Mesodermal cell (in vitro differentiated cells): Measurements from ENCODE around the gene SLC31A1.
"Not testable (repeated sequence)": the region's sequence is repeated elsewhere in the genome, so short reads cannot be mapped to it uniquely, and the experiment has no call there.

Experiments
- H3K27ac ChIP-seq: 2 replicates; pipeline ENCODE4 v1.7.0; 2013; ENCODE audit warnings: mild to moderate bottlenecking, low read depth, low read length, moderate library complexity; ENCODE audit not compliant: severe bottlenecking
- H3K36me3 ChIP-seq: 2 replicates; pipeline ENCODE4 v1.7.1; 2013; ENCODE audit warnings: mild to moderate bottlenecking, low read length, moderate library complexity; ENCODE audit not compliant: control insufficient read depth, insufficient read depth
- H3K4me1 ChIP-seq: one replicate; pipeline ENCODE4 v1.7.1; 2013; ENCODE audit warnings: mild to moderate bottlenecking, low read length; ENCODE audit not compliant: insufficient read depth, control insufficient read depth, poor library complexity, severe bottlenecking
- H3K4me3 ChIP-seq: 2 replicates; pipeline ENCODE4 v1.7.0; 2013; ENCODE audit warnings: low read length, control low read depth, mild to moderate bottlenecking; ENCODE audit not compliant: insufficient read depth, poor library complexity, severe bottlenecking; ENCODE audit errors: extremely low read depth
- H3K9me3 ChIP-seq: 2 replicates; pipeline ENCODE4 v1.7.1; 2013; ENCODE audit warnings: mild to moderate bottlenecking, low read length, moderate library complexity; ENCODE audit not compliant: control insufficient read depth
- WGBS, 2 experiments: methylation state at CpG; one replicate each; pipeline ENCODE4 v1.1.5; 2013; ENCODE audit warnings: missing lambda C conversion rate in 2 of 2; ENCODE audit not compliant: insufficient coverage in 2 of 2; 5-methylcytosine and 5-hydroxymethylcytosine counted together

Gene SLC31A1

DNA sequence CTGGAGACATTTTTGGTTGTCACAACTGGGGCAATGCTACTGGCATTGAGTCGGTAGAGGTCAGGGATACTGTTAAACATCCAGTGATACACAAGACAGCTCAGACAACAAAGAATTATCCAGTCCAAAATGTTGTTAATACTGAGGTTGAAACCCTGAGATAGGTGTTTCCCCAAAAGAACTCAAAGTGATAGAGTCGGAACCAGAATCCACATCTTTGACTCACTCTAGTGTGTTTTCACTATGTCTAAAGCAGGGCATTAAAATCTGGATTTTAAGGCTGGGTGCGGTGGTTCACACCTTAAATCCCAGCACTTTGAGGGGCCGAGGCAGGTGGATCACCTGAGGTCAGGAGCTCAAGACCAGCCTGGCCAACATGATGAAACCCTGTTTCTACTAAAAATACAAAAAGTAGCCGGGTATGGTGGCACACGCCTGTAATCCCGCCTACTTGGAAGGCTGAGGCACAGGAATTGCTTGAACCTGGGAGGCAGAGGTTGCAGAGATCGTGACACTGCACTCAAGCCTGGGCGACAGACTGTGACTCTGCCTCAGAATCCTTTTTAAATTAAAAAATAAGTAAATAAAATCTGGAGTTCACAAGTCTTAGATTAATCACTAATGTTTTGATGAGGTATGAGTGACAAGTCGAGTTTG is 17.0 kb downstream of the SLC31A1 start:
- Histone ChIP-seq H3K27ac (no peak overlapping the region), H3K4me1 (no peaks in the 10 kb centered on the region), H3K9me3 (no peaks in the 10 kb centered on the region)

GRCh38 chr9:113238859-113239232 is 17.5 kb downstream of the SLC31A1 start:
- Histone ChIP-seq H3K4me3 (no peak overlapping the region), H3K9me3 (no peaks in the 10 kb centered on the region), H3K4me1 (no peaks in the 10 kb centered on the region), H3K27ac (no peak overlapping the region), H3K36me3 (no peaks in the 10 kb centered on the region)
- WGBS, 2 experiments, result 95 to 100% methylated on average over 3 to 4 of the region's 4 CpGs

More for the DNA sequence above, 17.0 kb downstream of the SLC31A1 start:
- no peak overlapping the region for H3K4me3 ChIP-seq
- H3K36me3 ChIP-seq, result no peaks in the 10 kb centered on the region
- 94 to 95% methylated on average over 6 to 7 of the region's 10 CpGs for WGBS, 2 experiments

DNA sequence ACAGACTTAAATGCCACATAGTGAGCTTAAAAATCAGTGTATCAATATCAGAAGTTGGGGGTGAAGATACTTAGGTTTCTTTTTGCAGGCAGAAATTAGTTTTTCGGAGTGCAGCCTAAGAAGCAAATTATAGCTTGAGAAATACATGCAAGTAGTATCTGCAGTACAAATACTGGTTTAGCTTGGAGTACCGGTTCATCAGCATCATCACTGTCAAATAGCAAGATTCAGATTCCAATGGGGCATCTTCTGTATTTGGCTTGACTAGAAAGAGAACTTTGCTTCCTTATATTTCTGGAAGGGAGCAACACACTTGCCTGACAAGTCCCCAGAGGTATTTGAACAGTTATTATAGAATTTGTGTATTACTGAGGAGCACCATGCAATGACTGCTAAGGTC is 19.8 kb downstream of the SLC31A1 start:
- H3K4me3 ChIP-seq, result no peak overlapping the region
- no peak overlapping the region for H3K27ac ChIP-seq
- no peaks in the 10 kb centered on the region for H3K4me1 ChIP-seq
- WGBS, 2 experiments, result 100% methylated on average over 1 to 2 of the region's 2 CpGs
- no peaks in the 10 kb centered on the region for H3K9me3 ChIP-seq
- H3K36me3 ChIP-seq, result no peaks in the 10 kb centered on the region

DNA sequence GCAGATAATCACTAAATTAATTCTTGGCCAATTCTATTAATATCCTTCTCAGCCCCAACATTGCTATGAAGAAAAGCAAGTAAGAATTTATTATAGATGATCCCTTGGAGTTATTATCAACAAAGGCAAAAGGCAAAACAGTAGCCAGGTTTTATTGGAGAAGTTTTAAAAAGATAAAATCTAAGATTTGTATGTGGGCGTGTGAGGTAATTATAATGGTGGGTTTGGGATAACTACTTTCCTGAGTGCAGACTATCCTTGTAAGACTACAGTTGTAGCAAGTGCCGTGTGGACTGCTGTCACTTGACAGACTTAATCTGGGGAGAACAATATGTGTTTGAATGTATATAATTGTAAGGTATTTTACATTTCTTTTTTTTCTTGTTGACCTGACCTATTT is 23.2 kb downstream of the SLC31A1 start:
- peaks cover 4% of the 10 kb centered on the region for H3K36me3 ChIP-seq
- 96 to 100% methylated on average over 1 to 2 of the region's 2 CpGs for WGBS, 2 experiments
- no peak overlapping the region for H3K27ac ChIP-seq
- H3K9me3 ChIP-seq, result no peaks in the 10 kb centered on the region
- H3K4me1 ChIP-seq, result no peaks in the 10 kb centered on the region
- no peak overlapping the region for H3K4me3 ChIP-seq

DNA sequence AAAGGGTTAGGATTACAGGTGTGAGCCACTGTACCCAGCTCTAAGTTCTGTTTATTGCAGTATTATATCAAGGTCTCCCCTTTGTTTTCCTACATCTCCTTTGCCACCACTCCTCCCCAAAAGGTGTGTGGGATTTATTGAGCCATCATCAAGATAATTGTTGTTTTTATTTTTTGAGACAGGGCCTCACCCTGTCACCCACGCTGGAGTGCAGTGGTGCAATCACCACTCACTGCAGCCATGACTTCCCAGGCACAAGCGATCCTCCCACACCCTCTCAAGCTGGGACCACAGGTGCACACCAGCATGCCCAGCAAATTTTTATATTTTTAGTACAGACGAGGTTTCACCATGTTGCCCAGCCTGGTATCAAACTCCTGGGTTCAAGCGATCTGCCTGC is 24.6 kb downstream of the SLC31A1 start:
- H3K4me1 ChIP-seq, result no peaks in the 10 kb centered on the region
- no peaks in the 10 kb centered on the region for H3K9me3 ChIP-seq
- no peak overlapping the region for H3K27ac ChIP-seq
- 89 to 95% methylated on average over 4 of the region's 4 CpGs for WGBS, 2 experiments
- H3K4me3 ChIP-seq, result no peak overlapping the region
- H3K36me3 ChIP-seq, result peaks cover 4% of the 10 kb centered on the region

DNA sequence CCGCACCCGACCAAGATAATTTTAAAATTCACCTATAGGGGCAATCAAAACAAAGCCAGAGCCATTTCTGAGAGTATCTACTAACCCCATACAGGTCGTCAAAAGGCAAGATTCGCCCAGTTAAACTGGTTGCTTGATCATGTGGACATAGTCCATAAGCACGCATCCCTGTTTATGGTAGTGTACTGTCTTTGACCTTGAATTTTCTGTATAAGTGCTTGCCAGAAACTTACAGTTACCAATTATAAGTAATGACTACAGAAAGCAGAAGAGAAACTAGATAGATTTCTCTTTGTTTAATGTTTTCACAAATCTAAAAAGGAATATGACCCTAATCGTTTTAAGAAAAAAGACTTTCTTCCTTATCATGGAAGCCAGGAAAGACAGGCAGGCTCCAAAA is 25.6 kb downstream of the SLC31A1 start:
- H3K4me1 ChIP-seq, result no peaks in the 10 kb centered on the region
- no peak overlapping the region for H3K4me3 ChIP-seq
- no peak overlapping the region for H3K27ac ChIP-seq
- WGBS, 2 experiments, result 100% methylated on average over 1 to 2 of the region's 6 CpGs
- H3K36me3 ChIP-seq, result peaks cover 4% of the 10 kb centered on the region
- H3K9me3 ChIP-seq, result no peaks in the 10 kb centered on the region

DNA sequence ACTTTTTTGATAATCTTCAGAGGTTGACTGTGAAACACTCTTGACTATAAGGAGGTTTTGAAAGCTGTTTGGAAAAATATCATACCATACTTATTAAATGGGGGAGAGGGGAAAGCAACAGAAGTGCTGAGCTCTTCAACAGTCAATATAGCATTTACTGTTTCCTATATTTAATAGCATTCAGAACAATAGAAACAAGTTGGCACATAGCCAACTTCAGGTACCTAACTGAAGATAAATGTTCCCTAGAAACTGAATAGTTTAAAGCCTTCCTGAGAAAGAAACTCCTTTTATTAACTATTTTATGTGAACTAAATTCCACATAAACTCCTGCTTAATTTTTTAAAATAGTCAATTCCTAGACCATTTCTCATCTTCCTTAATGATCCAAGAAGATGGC is 26.3 kb downstream of the SLC31A1 start:
- Histone ChIP-seq H3K4me1 (no peaks in the 10 kb centered on the region), H3K4me3 (no peak overlapping the region), H3K36me3 (peaks cover 4% of the 10 kb centered on the region), H3K9me3 (no peaks in the 10 kb centered on the region), H3K27ac (no peak overlapping the region)

DNA sequence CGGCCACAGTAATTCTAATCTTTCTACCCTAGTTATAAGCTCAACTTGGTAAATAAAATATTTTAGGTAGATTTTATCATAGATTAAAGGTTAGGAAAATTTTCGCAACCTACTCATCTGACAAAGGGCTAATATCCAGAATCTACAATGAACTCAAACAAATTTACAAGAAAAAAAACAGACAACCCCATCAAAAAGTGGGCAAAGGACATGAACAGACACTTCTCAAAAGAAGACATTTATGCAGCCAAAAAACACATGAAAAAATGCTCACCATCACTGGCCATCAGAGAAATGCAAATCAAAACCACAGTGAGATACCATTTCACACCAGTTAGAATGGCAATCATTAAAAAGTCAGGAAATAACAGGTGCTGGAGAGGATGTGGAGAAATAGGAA is 28.3 kb downstream of the SLC31A1 start:
- not testable (repeated sequence) for H3K4me3 ChIP-seq, H3K36me3 ChIP-seq, H3K4me1 ChIP-seq, H3K27ac ChIP-seq, H3K9me3 ChIP-seq
- no CpG with 5 or more reads among the region's 2 CpGs for WGBS, 2 experiments

- Histone ChIP-seq H3K27ac (no peak overlapping the region), H3K4me3 (no peak overlapping the region), H3K4me1 (no peaks in the 10 kb centered on the region), H3K9me3 (no peaks in the 10 kb centered on the region), H3K36me3 (peaks cover 4% of the 10 kb centered on the region)
- WGBS, 2 experiments, result 100% methylated on average over 1 of the region's 2 CpGs
Measured at GRCh38 chr9:113250807-113251206, 29.5 kb downstream of the SLC31A1 start.

DNA sequence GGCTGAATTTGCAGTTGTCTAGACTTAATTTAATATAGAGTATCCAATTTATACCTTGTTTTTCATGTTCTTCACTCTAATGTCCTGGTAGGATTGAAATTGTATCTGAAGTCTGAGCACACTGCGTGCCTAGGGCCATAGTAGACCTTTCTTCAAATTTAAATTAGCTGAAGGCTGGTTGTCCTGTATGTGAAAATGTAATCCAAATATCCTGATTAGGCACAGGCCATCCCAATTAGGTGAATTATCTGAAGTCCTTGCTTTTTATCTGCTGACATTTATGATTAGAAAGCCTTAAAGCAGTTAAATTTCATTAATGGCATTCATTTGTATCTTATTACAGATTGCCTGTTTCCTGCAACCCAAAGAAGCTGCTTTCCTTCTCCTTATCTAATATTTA is 33.6 kb downstream of the SLC31A1 start:
- WGBS, 2 experiments, result no CpG with 5 or more reads among the region's 1 CpG
- Histone ChIP-seq H3K9me3 (no peaks in the 10 kb centered on the region), H3K4me1 (no peaks in the 10 kb centered on the region), H3K27ac (no peak overlapping the region), H3K4me3 (no peak overlapping the region), H3K36me3 (peaks cover 30% of the 10 kb centered on the region)

DNA sequence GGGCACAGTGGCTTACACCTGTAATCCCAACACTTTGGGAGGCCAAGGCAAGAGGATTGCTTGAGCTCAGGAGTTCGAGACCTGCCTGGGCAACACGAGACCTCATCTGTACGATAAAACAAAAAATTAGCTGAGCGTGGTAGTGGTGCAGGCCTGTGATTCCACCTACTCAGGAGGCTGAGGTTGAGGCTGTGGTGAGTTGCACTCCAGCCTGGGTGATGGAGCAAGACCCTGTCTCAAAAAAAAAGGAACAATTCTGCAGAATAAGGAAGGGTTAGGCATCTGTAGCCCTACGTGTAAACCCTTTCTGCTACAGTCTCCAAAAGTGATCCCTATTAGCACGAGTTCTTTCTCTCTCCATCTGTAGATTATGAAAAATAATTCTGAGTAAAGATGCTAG is 34.1 kb downstream of the SLC31A1 start:
- Histone ChIP-seq H3K36me3 (peaks cover 35% of the 10 kb centered on the region), H3K27ac (no peak overlapping the region), H3K9me3 (no peaks in the 10 kb centered on the region), H3K4me3 (no peak overlapping the region), H3K4me1 (no peaks in the 10 kb centered on the region)
- WGBS, 2 experiments, result 92 to 100% methylated on average over 1 to 4 of the region's 6 CpGs
